Suprapubic skin (tissue), 4 donors: ENCODE measurements around the gene FN3KRP. TPM values are rescaled to one million over a fixed set of nuclear protein-coding genes. Genes with fewer than 3 reads are reported as not detected.
"Not testable (repeated sequence)": the region's sequence is repeated elsewhere in the genome, so short reads cannot be mapped to it uniquely, and the experiment has no call there.

ENCODE experiments used
- DNase-seq, 2 donors: peaks; one replicate each; pipeline ENCODE4 v3.0.0-alpha.2; 2019; ENCODE audit warnings: low spot score in 2 of 2
- H3K27ac ChIP-seq: fragments of 200-600 bp; sonication (generic); one replicate; pipeline ENCODE4 v1.5.1; 2019
- H3K27me3 ChIP-seq: fragments of 200-600 bp; sonication (generic); one replicate; pipeline ENCODE4 v1.5.1; 2019
- H3K36me3 ChIP-seq: fragments of 200-600 bp; sonication (generic); one replicate; pipeline ENCODE4 v1.5.1; 2019
- H3K4me1 ChIP-seq: fragments of 200-600 bp; sonication (generic); one replicate; pipeline ENCODE4 v1.5.1; 2019
- H3K4me3 ChIP-seq: fragments of 200-600 bp; sonication (generic); one replicate; pipeline ENCODE4 v1.5.1; 2019; ENCODE audit warnings: mild to moderate bottlenecking
- H3K9me3 ChIP-seq: fragments of 200-600 bp; sonication (generic); one replicate; pipeline ENCODE4 v1.5.1; 2019
- EP300 ChIP-seq: sonication (generic); formaldehyde crosslinking; IDR thresholded peaks from one replicate; pipeline ENCODE4 v1.6.1; 2017; ENCODE audit warnings: antibody characterized with exemption
- POLR2A ChIP-seq, 2 donors: fragments of 450-650 bp; IDR thresholded peaks; one replicate each; pipeline ENCODE4 v1.6.1; 2017; ENCODE audit warnings: antibody characterized with exemption in 2 of 2, mild to moderate bottlenecking in 2 of 2, moderate library complexity in 2 of 2
- POLR2AphosphoS5 ChIP-seq, 3 donors: sonication (generic); formaldehyde crosslinking; IDR thresholded peaks; one replicate each; pipeline ENCODE4 v1.6.1; 2017; ENCODE audit warnings: antibody characterized with exemption in 3 of 3
- WGBS: methylation state at CpG from one replicate; pipeline ENCODE4 v1.1.5; 2018; 5-methylcytosine and 5-hydroxymethylcytosine counted together
- total RNA-seq, 4 donors: library from RNA; depleted of rRNA; stranded (reverse); fragments of >200 nt; gene quantifications; one replicate each; pipeline ENCODE4 v1.1.0, GENCODE V29; 2016
- TF ChIP-seq, protein P1 (sequence below), 2 donors: fragments of 200-600 bp in 1 of 2; fragments of 450-650 bp in 1 of 2; sonication (generic) in 1 of 2; IDR thresholded peaks; one replicate each; pipeline ENCODE4 v1.5.1; 2016 to 2019; ENCODE audit warnings: antibody characterized with exemption in 2 of 2, mild to moderate bottlenecking in 1 of 2, moderate library complexity in 1 of 2

Gene FN3KRP
- total RNA-seq, 4 donors from 2014 or later = 15.9 to 26.6 (median 21.4) TPM

DNA sequence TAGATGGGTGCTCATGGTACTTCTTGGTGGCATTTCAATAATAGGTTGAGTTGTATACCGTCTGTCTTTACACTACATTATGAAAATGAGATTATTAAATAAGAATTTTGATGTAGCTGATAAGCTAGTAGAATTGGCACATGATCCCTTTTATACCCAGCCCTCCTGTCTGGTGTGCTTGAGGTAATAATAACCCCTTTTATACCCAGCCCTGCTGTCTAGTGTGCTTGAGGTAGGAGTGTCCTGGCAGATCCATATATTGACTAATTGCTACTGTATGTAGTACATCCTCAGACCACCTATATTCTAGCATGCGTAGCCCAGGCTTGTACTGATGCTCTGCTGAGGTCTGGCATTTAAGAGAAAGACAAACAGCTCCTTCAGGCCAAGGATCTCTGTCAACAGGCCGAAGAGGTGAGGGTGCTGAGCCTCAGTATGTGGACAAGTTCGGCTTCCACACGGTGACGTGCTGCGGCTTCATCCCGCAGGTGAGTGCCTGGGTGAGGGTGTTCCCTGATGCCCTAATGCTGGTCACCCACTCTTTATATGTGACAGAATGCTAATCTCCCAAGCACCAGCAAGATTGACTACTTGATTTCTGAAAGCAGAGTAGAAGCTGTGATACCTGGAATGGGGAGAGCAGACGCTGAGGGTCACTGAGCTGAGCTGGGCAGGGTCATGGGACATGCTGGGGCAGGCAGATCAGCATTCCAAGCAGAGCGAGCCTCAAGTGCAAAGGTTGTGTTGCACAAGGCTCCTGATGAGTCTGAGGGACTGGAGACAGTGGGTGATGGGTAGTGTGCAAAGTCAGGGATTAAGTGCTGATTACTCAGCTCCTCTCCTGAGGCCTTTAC, 24.6 kb downstream of the FN3KRP start:
- H3K27me3 ChIP-seq = no peaks in the 10 kb centered on the region
- TF ChIP-seq EP300 = no peak
- TF ChIP-seq POLR2AphosphoS5 (IDR thresholded peaks at IDR 0.05) = no peak
- TF ChIP-seq, protein P1, sequence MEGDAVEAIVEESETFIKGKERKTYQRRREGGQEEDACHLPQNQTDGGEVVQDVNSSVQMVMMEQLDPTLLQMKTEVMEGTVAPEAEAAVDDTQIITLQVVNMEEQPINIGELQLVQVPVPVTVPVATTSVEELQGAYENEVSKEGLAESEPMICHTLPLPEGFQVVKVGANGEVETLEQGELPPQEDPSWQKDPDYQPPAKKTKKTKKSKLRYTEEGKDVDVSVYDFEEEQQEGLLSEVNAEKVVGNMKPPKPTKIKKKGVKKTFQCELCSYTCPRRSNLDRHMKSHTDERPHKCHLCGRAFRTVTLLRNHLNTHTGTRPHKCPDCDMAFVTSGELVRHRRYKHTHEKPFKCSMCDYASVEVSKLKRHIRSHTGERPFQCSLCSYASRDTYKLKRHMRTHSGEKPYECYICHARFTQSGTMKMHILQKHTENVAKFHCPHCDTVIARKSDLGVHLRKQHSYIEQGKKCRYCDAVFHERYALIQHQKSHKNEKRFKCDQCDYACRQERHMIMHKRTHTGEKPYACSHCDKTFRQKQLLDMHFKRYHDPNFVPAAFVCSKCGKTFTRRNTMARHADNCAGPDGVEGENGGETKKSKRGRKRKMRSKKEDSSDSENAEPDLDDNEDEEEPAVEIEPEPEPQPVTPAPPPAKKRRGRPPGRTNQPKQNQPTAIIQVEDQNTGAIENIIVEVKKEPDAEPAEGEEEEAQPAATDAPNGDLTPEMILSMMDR (IDR thresholded peaks at IDR 0.05) = no peak
- TF ChIP-seq POLR2A (IDR thresholded peaks at IDR 0.05) = no peak
- no peak for DNase-seq
- no peaks in the 10 kb centered on the region for H3K9me3 ChIP-seq
- WGBS = 92% methylated on average over 8 of the region's 10 CpGs
- H3K36me3 ChIP-seq = peaks cover 42% of the 10 kb centered on the region
- peaks cover 4% of the 10 kb centered on the region for H3K4me1 ChIP-seq
- H3K27ac ChIP-seq = no peak overlapping the region
- no peak overlapping the region for H3K4me3 ChIP-seq

DNA sequence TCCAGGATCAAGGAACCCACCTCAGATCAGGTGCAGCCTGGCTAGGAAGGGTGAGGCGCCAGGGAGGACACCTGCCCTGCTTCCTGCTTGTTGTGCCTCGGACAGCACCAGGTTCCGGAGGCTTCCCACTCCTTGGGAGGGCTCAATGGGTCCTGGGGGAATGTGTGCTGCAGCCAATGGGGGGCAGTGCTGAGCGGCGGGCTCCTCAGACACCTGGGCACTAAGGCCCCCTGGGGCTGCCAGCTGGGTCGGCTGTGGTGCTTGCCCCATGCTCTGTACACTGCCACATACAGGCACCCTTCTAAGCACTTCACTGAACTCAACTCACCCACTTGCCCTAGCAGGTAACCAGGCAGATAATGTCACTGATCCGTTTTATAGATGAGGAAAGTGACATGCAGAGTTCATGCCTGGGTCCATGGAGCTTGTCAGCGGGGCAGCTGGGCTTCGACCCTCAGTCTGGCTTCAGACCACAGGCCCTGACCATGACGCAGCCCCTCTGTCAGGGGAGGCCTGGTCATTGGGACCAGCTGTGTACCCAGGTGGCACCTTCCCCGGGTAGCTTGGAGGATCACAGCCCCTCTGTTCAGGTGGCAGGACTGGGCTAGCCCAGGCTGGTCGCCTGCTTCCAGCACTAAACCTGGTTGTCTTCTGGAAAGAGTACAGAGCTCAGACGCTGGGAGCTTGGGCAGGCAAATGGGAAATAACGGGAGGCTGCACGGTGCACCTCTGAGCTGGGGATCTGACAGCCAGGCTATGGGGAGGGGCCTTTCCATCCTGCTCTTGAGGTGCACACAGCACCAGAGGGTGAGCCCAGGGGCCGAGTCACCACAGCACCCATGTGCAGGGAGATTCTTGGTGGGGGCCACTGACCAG, 27.1 kb downstream of the FN3KRP start:
- no peak for DNase-seq
- Histone ChIP-seq H3K27me3 (no peaks in the 10 kb centered on the region), H3K36me3 (peaks cover 36% of the 10 kb centered on the region), H3K27ac (no peak overlapping the region), H3K9me3 (peaks cover 4% of the 10 kb centered on the region), H3K4me3 (no peak overlapping the region), H3K4me1 (no peaks in the 10 kb centered on the region)
- TF ChIP-seq EP300 (no peak), POLR2A (IDR thresholded peaks at IDR 0.05) (no peak), POLR2AphosphoS5 (IDR thresholded peaks at IDR 0.05) (no peak)
- TF ChIP-seq, protein P1 (IDR thresholded peaks at IDR 0.05) = no peak
- 86% methylated on average over 7 of the region's 16 CpGs for WGBS

DNA sequence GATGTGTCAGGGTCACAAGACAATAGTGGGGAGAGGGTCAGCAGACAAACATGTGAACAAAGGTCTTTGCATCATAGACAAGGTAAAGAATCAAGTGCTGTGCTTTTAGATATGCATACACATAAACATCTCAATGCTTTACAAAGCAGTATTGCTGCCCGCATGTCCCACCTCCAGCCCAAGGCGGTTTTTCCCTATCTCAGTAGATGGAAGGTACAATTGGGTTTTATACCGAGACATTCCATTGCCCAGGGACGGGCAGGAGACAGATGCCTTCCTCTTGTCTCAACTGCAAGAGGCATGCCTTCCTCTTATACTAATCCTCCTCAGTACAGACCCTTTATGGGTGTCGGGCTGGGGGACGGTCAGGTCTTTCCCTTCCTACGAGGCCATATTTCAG, 28.2 kb downstream of the FN3KRP start:
- H3K4me3 ChIP-seq, H3K9me3 ChIP-seq, H3K27me3 ChIP-seq, DNase-seq, H3K4me1 ChIP-seq, H3K27ac ChIP-seq: not testable (repeated sequence)
- H3K36me3 ChIP-seq = peaks cover 36% of the 10 kb centered on the region
- WGBS = 67% methylated on average over 5 of the region's 7 CpGs

DNA sequence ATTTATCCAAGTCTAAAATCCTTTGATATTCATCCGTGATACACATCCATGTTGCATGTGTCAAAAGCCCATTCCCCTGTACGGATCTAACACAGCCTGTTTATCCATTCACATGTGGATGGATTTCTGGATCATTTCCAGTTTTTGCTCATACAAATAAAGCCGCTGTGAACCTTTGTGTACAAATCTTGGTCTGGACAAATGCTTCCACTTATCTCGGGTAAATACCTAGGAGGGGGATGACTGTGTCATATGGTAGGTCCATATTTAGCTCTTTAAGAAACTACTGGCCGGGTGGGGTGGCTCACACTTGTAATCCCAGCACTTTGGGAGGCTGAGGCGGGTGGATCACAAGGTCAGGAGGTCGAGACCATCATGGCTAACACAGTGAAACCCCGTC, 29.0 kb downstream of the FN3KRP start:
- no peak overlapping the region for H3K4me3 ChIP-seq
- TF ChIP-seq POLR2A (IDR thresholded peaks at IDR 0.05) (no peak), POLR2AphosphoS5 (IDR thresholded peaks at IDR 0.05) (no peak), EP300 (no peak)
- TF ChIP-seq, protein P1 (IDR thresholded peaks at IDR 0.05) = no peak
- H3K4me1 ChIP-seq = no peaks in the 10 kb centered on the region
- H3K27me3 ChIP-seq = no peaks in the 10 kb centered on the region
- peaks cover 29% of the 10 kb centered on the region for H3K36me3 ChIP-seq
- no peak overlapping the region for H3K27ac ChIP-seq
- 87% methylated on average over 8 of the region's 8 CpGs for WGBS
- no peak for DNase-seq
- peaks cover 4% of the 10 kb centered on the region for H3K9me3 ChIP-seq

DNA sequence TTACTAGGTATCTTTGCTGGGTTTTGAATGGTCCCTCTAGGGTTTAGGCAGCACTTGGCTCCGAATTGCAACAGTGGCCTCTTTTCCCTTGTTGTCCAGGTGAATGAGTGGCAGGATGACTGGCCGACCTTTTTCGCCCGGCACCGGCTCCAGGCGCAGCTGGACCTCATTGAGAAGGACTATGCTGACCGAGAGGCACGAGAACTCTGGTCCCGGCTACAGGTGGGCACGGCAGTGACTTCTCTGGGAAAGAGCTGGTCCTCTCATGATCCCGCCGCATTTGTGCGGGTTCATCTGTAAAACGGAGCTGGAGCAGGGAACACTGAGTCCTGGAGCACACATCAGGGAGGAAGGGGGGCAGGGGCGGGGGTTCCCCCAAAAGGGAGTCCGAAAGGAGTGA, 32.2 kb downstream of the FN3KRP start:
- WGBS = 98% methylated on average over 16 of the region's 16 CpGs
- DNase-seq = no peak

More for the DNA sequence above, 32.2 kb downstream of the FN3KRP start:
- Histone ChIP-seq H3K4me1 (peaks cover 18% of the 10 kb centered on the region), H3K9me3 (peaks cover 4% of the 10 kb centered on the region), H3K27me3 (no peaks in the 10 kb centered on the region), H3K36me3 (no peaks in the 10 kb centered on the region), H3K4me3 (no peak overlapping the region), H3K27ac (no peak overlapping the region)
- TF ChIP-seq, protein P1 (IDR thresholded peaks at IDR 0.05) = no peak
- TF ChIP-seq POLR2A (IDR thresholded peaks at IDR 0.05) (no peak), EP300 (no peak), POLR2AphosphoS5 (IDR thresholded peaks at IDR 0.05) (no peak)
